Hepatocyte (in vitro differentiated cells): Measurements from ENCODE around the gene GABPA. TPM values are rescaled to one million over a fixed set of nuclear protein-coding genes. Genes with fewer than 3 reads are reported as not detected.
"Not testable (repeated sequence)": the region's sequence is repeated elsewhere in the genome, so short reads cannot be mapped to it uniquely, and the experiment has no call there.

Experiments
- DNase-seq: peaks from one replicate; pipeline ENCODE4 v3.0.0-alpha.2; 2016; ENCODE audit warnings: low spot score
- H2AFZ ChIP-seq: fragments of 200-600 bp; sonication (generic); 2 replicates; pipeline ENCODE4 v1.6.0; 2016; ENCODE audit warnings: antibody characterized with exemption, mild to moderate bottlenecking
- H3K27ac ChIP-seq: fragments of 200-600 bp; sonication (generic); 2 replicates; pipeline ENCODE4 v1.5.1; 2016; ENCODE audit warnings: mild to moderate bottlenecking
- H3K27me3 ChIP-seq: fragments of 200-600 bp; sonication (generic); 2 replicates; pipeline ENCODE4 v1.6.1; 2016
- H3K36me3 ChIP-seq: fragments of 200-600 bp; sonication (generic); replicated peaks from 2 replicates; pipeline ENCODE4 v1.5.1; 2016; ENCODE audit warnings: low read depth; ENCODE audit not compliant: insufficient read depth
- H3K4me1 ChIP-seq: fragments of 200-600 bp; sonication (generic); 2 replicates; pipeline ENCODE4 v1.5.1; 2016; ENCODE audit warnings: mild to moderate bottlenecking, moderate library complexity; ENCODE audit not compliant: insufficient read depth
- H3K4me2 ChIP-seq: fragments of 200-600 bp; sonication (generic); 2 replicates; pipeline ENCODE4 v1.6.0; 2016
- H3K4me3 ChIP-seq: fragments of 200-600 bp; sonication (generic); 2 replicates; pipeline ENCODE4 v1.5.1; 2016; ENCODE audit warnings: mild to moderate bottlenecking
- H3K79me2 ChIP-seq: fragments of 200-600 bp; sonication (generic); 2 replicates; pipeline ENCODE4 v1.6.0; 2017; ENCODE audit warnings: mild to moderate bottlenecking
- H3K9me2 ChIP-seq: fragments of 200-600 bp; sonication (generic); replicated peaks from 2 replicates; pipeline ENCODE4 v1.6.0; 2017; ENCODE audit warnings: mild to moderate bottlenecking; ENCODE audit not compliant: insufficient read depth
- H3K9me3 ChIP-seq: fragments of 200-600 bp; sonication (generic); 2 replicates; pipeline ENCODE4 v1.5.1; 2016; ENCODE audit warnings: low read depth, mild to moderate bottlenecking
- H4K20me1 ChIP-seq: fragments of 200-600 bp; sonication (generic); 2 replicates; pipeline ENCODE4 v1.6.0; 2016; ENCODE audit warnings: mild to moderate bottlenecking; ENCODE audit not compliant: insufficient read depth, poor library complexity, severe bottlenecking
- CTCF ChIP-seq: fragments of 200-600 bp; sonication (generic); IDR thresholded peaks from 2 replicates; pipeline ENCODE4 v1.5.1; 2016; ENCODE audit warnings: antibody characterized with exemption, mild to moderate bottlenecking; ENCODE audit not compliant: poor library complexity
- EZH2 ChIP-seq: fragments of 200-600 bp; sonication (generic); IDR thresholded peaks from 2 replicates; pipeline ENCODE4 v1.6.1; 2016; ENCODE audit warnings: antibody characterized with exemption, mild to moderate bottlenecking, borderline replicate concordance
- EZH2phosphoT487 ChIP-seq: fragments of 200-600 bp; sonication (generic); IDR thresholded peaks from one replicate; pipeline ENCODE4 v1.6.1; 2018; ENCODE audit warnings: antibody characterized with exemption, mild to moderate bottlenecking, low read depth, moderate library complexity; ENCODE audit not compliant: unreplicated experiment, severe bottlenecking
- WGBS: methylation state at CpG from one replicate; pipeline ENCODE4 v1.1.6; 2016; ENCODE audit warnings: low lambda C conversion rate; ENCODE audit errors: missing lambda C conversion rate; 5-methylcytosine and 5-hydroxymethylcytosine counted together
- polyA plus RNA-seq: library from polyadenylated mRNA; unstranded; fragments of >200 nt; fragmentation: Nextera tagmentation; extraction: Ambion mirVana; gene quantifications from 2 replicates; pipeline ENCODE4 v1.2.1, GENCODE V29; 2016
- total RNA-seq: library from RNA; depleted of rRNA; stranded (reverse); fragments of >200 nt; gene quantifications from 2 replicates; pipeline ENCODE4 v1.2.3, GENCODE V29; 2014

Gene GABPA
- total and polyA plus RNA-seq, 2 experiments from 2014 or later = 10.7 to 29.8 TPM

GRCh38 chr21:25772686-25773085 is 37.9 kb downstream of the GABPA start:
- TF ChIP-seq EZH2 (no peak), EZH2phosphoT487 (no peak), CTCF (no peak)
- WGBS = 58% methylated on average over 2 of the region's 2 CpGs

GRCh38 chr21:25776440-25776839 is 41.7 kb downstream of the GABPA start:
- TF ChIP-seq EZH2phosphoT487 (no peak), EZH2 (no peak), CTCF (no peak)
- Histone ChIP-seq H3K79me2 (no peaks in the 10 kb centered on the region), H3K4me3 (no peak overlapping the region), H3K9me3 (no peaks in the 10 kb centered on the region), H3K36me3 (no peaks in the 10 kb centered on the region), H3K27ac (no peak overlapping the region), H2AFZ (no peak overlapping the region), H3K4me2 (no peak overlapping the region), H3K9me2 (no peaks in the 10 kb centered on the region), H3K27me3 (no peaks in the 10 kb centered on the region), H3K4me1 (no peaks in the 10 kb centered on the region), H4K20me1 (no peaks in the 10 kb centered on the region)
- 81% methylated on average over 4 of the region's 4 CpGs for WGBS
- no peak for DNase-seq

More at GRCh38 chr21:25772686-25773085, 37.9 kb downstream of the GABPA start:
- H3K9me2 ChIP-seq = no peaks in the 10 kb centered on the region
- H3K4me1 ChIP-seq = no peaks in the 10 kb centered on the region
- DNase-seq = no peak
- no peaks in the 10 kb centered on the region for H3K79me2 ChIP-seq
- no peaks in the 10 kb centered on the region for H3K36me3 ChIP-seq
- no peak overlapping the region for H3K4me3 ChIP-seq
- no peak overlapping the region for H3K4me2 ChIP-seq
- no peaks in the 10 kb centered on the region for H3K9me3 ChIP-seq
- no peaks in the 10 kb centered on the region for H3K27me3 ChIP-seq
- H4K20me1 ChIP-seq = no peaks in the 10 kb centered on the region
- H2AFZ ChIP-seq = no peak overlapping the region
- no peak overlapping the region for H3K27ac ChIP-seq

- 97% methylated on average over 44 of the region's 52 CpGs for WGBS
- H2AFZ ChIP-seq, DNase-seq, H3K4me1 ChIP-seq, H3K9me3 ChIP-seq, H3K27me3 ChIP-seq, H3K9me2 ChIP-seq, H3K4me3 ChIP-seq, H4K20me1 ChIP-seq, H3K4me2 ChIP-seq, H3K36me3 ChIP-seq, H3K27ac ChIP-seq, H3K79me2 ChIP-seq: not testable (repeated sequence)
Measured at GRCh38 chr21:25778126-25778875, 43.5 kb downstream of the GABPA start.

- H3K27me3 ChIP-seq = no peaks in the 10 kb centered on the region
- no peaks in the 10 kb centered on the region for H3K9me2 ChIP-seq
- H3K9me3 ChIP-seq = no peaks in the 10 kb centered on the region
- TF ChIP-seq EZH2 (no peak), CTCF (no peak), EZH2phosphoT487 (no peak)
- no peaks in the 10 kb centered on the region for H3K36me3 ChIP-seq
- no peak for DNase-seq
- no peak overlapping the region for H3K4me3 ChIP-seq
- no peaks in the 10 kb centered on the region for H3K4me1 ChIP-seq
- no peaks in the 10 kb centered on the region for H4K20me1 ChIP-seq
- no peak overlapping the region for H3K4me2 ChIP-seq
- 72% methylated on average over 6 of the region's 6 CpGs for WGBS
- H2AFZ ChIP-seq = no peak overlapping the region
- no peaks in the 10 kb centered on the region for H3K79me2 ChIP-seq
- no peak overlapping the region for H3K27ac ChIP-seq
Measured at GRCh38 chr21:25788677-25789076, 53.9 kb downstream of the GABPA start.
